Sigmoid colon (tissue), 4 donors: ENCODE data around the gene DSCAM.

ENCODE experiments used
- EP300 ChIP-seq, 4 donors: sonication (generic); formaldehyde crosslinking; IDR thresholded peaks; one replicate each; pipeline ENCODE4 v1.6.1; 2017; ENCODE audit warnings: antibody characterized with exemption in 4 of 4
- POLR2A ChIP-seq, 2 donors: fragments of 450-650 bp; IDR thresholded peaks; one replicate each; pipeline ENCODE4 v1.6.1; 2016; ENCODE audit warnings: antibody characterized with exemption in 2 of 2, mild to moderate bottlenecking in 2 of 2, moderate library complexity in 2 of 2
- POLR2AphosphoS5 ChIP-seq, 4 donors: sonication (generic); formaldehyde crosslinking; IDR thresholded peaks; one replicate each; pipeline ENCODE4 v1.6.1; 2017; ENCODE audit warnings: antibody characterized with exemption in 4 of 4
- TF ChIP-seq, protein P1 (sequence below), 4 experiments: fragments of 450-650 bp in 3 of 4; fragments of 200-600 bp in 1 of 4; IDR thresholded peaks; one replicate each; pipeline ENCODE4 v1.5.1; 2016 to 2019; ENCODE audit warnings: antibody characterized with exemption in 4 of 4, mild to moderate bottlenecking in 3 of 4, moderate library complexity in 2 of 4

- TF ChIP-seq, protein P1, sequence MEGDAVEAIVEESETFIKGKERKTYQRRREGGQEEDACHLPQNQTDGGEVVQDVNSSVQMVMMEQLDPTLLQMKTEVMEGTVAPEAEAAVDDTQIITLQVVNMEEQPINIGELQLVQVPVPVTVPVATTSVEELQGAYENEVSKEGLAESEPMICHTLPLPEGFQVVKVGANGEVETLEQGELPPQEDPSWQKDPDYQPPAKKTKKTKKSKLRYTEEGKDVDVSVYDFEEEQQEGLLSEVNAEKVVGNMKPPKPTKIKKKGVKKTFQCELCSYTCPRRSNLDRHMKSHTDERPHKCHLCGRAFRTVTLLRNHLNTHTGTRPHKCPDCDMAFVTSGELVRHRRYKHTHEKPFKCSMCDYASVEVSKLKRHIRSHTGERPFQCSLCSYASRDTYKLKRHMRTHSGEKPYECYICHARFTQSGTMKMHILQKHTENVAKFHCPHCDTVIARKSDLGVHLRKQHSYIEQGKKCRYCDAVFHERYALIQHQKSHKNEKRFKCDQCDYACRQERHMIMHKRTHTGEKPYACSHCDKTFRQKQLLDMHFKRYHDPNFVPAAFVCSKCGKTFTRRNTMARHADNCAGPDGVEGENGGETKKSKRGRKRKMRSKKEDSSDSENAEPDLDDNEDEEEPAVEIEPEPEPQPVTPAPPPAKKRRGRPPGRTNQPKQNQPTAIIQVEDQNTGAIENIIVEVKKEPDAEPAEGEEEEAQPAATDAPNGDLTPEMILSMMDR (IDR thresholded peaks at IDR 0.05): no peak
- TF ChIP-seq POLR2AphosphoS5 (IDR thresholded peaks at IDR 0.05): no peak
- TF ChIP-seq POLR2A (IDR thresholded peaks at IDR 0.05): no peak
- no peak for TF ChIP-seq EP300 (IDR thresholded peaks at IDR 0.05)
Measured at GRCh38 chr21:40073642-40074041, 773.3 kb downstream of the DSCAM start.
